Sigmoid colon (tissue), 7 donors: ENCODE measurements around the gene CAMTA1. TPM values are rescaled to one million over a fixed set of nuclear protein-coding genes. Genes with fewer than 3 reads are reported as not detected.

Experiments
- DNase-seq: peaks from one replicate; pipeline ENCODE4 v3.0.0-alpha.2; 2019
- H3K27ac ChIP-seq, 4 donors: fragments of 200-600 bp; sonication (generic); one replicate each; pipeline ENCODE4 v1.5.1; 2016 to 2019; ENCODE audit warnings: mild to moderate bottlenecking in 1 of 4
- H3K27me3 ChIP-seq, 3 donors: fragments of 200-600 bp; sonication (generic); one replicate each; pipeline ENCODE4 v1.5.1; 2019; ENCODE audit warnings: mild to moderate bottlenecking in 1 of 3
- H3K36me3 ChIP-seq, 4 donors: fragments of 200-600 bp; sonication (generic); one replicate each; pipeline ENCODE4 v1.5.1; 2016 to 2019
- H3K4me1 ChIP-seq, 4 donors: fragments of 200-600 bp; sonication (generic); one replicate each; pipeline ENCODE4 v1.5.1; 2017 to 2019
- H3K4me3 ChIP-seq, 4 donors: fragments of 200-600 bp; sonication (generic); one replicate each; pipeline ENCODE4 v1.5.1; 2017 to 2019; ENCODE audit warnings: mild to moderate bottlenecking in 2 of 4, moderate library complexity in 1 of 4
- H3K9me3 ChIP-seq, 4 donors: fragments of 200-600 bp in 3 of 4; sonication (generic) in 3 of 4; one replicate each; pipeline versions ENCODE4 v1.5.1 to v1.6.1; 2013 to 2019
- EP300 ChIP-seq, 4 donors: sonication (generic); formaldehyde crosslinking; IDR thresholded peaks; one replicate each; pipeline ENCODE4 v1.6.1; 2017; ENCODE audit warnings: antibody characterized with exemption in 4 of 4
- POLR2A ChIP-seq, 2 donors: fragments of 450-650 bp; IDR thresholded peaks; one replicate each; pipeline ENCODE4 v1.6.1; 2016; ENCODE audit warnings: antibody characterized with exemption in 2 of 2, mild to moderate bottlenecking in 2 of 2, moderate library complexity in 2 of 2
- POLR2AphosphoS5 ChIP-seq, 4 donors: sonication (generic); formaldehyde crosslinking; IDR thresholded peaks; one replicate each; pipeline ENCODE4 v1.6.1; 2017; ENCODE audit warnings: antibody characterized with exemption in 4 of 4
- WGBS, 2 donors: extraction: QIAGEN DNeasy Blood & Tissue Kit; methylation state at CpG; one replicate each; pipeline ENCODE4 v1.1.7; 2013; 5-methylcytosine and 5-hydroxymethylcytosine counted together
- intact Hi-C: fragments of 100-400 bp; cut with DNase I; formaldehyde crosslinking; loops from one replicate; pipeline ENCODE4 v1.15.1; 2023
- polyA plus RNA-seq, 3 donors: library from polyadenylated mRNA; stranded (reverse); fragments of 200-250 nt; gene quantifications; one replicate each; pipeline ENCODE4 v1.2.3, GENCODE V29; 2013
- total RNA-seq, 4 donors: library from RNA; depleted of rRNA; stranded (reverse); fragments of >200 nt; gene quantifications; one replicate each; pipeline ENCODE4 v1.1.0, GENCODE V29; 2016
- TF ChIP-seq, protein P1 (sequence below), 4 experiments: fragments of 450-650 bp in 3 of 4; fragments of 200-600 bp in 1 of 4; IDR thresholded peaks; one replicate each; pipeline ENCODE4 v1.5.1; 2016 to 2019; ENCODE audit warnings: antibody characterized with exemption in 4 of 4, mild to moderate bottlenecking in 3 of 4, moderate library complexity in 2 of 4
- donor health status: healthy with polysubstance abuse.
- donor health status: Bipolar disorder and iron deficiency.
- donor health status: healthy.

Gene CAMTA1
- total and polyA plus RNA-seq, 7 donors = 97.9 to 196 (median 177) TPM

DNA sequence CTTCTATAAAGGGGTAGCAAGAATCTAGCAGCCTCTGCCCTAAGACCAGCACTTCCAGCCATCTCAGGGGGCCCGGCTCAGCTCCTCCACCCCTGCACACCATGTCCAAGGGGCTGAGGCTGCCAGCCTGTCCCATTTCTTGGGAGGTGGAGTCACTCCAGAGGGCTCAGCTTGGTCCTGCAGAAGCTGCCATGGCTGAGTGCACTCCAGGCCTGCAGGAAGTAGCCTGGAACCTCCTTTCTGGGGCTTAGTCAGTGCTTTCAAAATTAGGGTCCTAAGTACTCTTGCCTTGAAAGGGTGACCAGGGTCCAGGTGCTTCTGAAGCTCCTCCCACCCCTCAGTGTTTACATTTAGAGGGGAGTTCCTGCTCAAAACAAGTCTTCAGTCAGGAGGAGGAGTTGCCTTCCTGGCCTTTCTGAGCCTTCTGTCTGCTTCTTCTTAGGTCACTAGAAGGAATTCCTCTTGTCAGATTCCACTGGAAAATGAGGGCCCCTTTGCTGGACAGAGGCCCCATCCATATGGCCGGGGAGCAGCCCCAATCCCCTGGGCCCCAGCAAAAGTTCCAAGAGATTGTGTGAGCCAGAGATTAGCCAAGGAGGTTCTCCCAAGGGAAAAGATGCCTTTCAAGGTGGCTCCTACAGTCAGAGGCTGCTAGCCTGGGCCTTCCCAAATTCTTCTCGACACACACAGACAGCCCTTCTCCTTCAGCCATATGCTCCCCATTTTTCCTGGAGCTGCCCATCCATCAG, 857.7 kb downstream of the CAMTA1 start:
- Histone ChIP-seq H3K27me3 (peaks cover 0 to 2% (median 0%) of the 10 kb centered on the region in 3 donors), H3K27ac (no peak overlapping the region), H3K4me1 (peaks cover 0 to 15% (median 7%) of the 10 kb centered on the region in 4 donors), H3K4me3 (no peak overlapping the region), H3K9me3 (no peaks in the 10 kb centered on the region), H3K36me3 (no peaks in the 10 kb centered on the region)
- intact Hi-C loops = no loop called here
- no peak for DNase-seq
- TF ChIP-seq POLR2A (IDR thresholded peaks at IDR 0.05) (no peak), EP300 (IDR thresholded peaks at IDR 0.05) (no peak), POLR2AphosphoS5 (IDR thresholded peaks at IDR 0.05) (no peak)
- TF ChIP-seq, protein P1, sequence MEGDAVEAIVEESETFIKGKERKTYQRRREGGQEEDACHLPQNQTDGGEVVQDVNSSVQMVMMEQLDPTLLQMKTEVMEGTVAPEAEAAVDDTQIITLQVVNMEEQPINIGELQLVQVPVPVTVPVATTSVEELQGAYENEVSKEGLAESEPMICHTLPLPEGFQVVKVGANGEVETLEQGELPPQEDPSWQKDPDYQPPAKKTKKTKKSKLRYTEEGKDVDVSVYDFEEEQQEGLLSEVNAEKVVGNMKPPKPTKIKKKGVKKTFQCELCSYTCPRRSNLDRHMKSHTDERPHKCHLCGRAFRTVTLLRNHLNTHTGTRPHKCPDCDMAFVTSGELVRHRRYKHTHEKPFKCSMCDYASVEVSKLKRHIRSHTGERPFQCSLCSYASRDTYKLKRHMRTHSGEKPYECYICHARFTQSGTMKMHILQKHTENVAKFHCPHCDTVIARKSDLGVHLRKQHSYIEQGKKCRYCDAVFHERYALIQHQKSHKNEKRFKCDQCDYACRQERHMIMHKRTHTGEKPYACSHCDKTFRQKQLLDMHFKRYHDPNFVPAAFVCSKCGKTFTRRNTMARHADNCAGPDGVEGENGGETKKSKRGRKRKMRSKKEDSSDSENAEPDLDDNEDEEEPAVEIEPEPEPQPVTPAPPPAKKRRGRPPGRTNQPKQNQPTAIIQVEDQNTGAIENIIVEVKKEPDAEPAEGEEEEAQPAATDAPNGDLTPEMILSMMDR (IDR thresholded peaks at IDR 0.05) = no peak
- 79 to 82% methylated on average over 3 of the region's 3 CpGs for WGBS, 2 donors

DNA sequence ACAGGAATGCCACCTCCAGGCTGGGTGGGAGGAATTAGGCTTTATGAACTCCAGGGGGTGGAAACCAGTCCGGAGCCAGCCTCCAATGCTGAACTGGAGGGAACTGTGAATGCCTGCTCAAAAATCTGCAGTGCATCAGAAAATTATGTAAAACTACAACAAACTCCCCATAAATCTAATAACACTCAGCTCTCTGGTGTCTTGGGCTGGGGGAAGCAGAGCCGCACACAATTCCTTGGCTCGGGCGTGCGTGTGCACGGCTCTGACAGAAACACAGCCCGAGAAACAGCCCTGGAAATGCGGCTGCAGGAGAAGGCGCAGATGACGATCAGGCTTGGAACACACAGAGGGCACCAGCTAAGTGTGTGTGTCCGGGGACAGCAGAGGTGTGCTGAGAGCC, 858.3 kb downstream of the CAMTA1 start:
- peaks cover 0 to 4% (median 0%) of the 10 kb centered on the region in 3 donors for H3K27me3 ChIP-seq
- H3K27ac ChIP-seq = no peak overlapping the region
- TF ChIP-seq, protein P1 (IDR thresholded peaks at IDR 0.05) = no peak
- no peak for TF ChIP-seq EP300 (IDR thresholded peaks at IDR 0.05)
- no peak for TF ChIP-seq POLR2AphosphoS5 (IDR thresholded peaks at IDR 0.05)
- TF ChIP-seq POLR2A (IDR thresholded peaks at IDR 0.05) = no peak
- H3K36me3 ChIP-seq = no peaks in the 10 kb centered on the region
- no peaks in the 10 kb centered on the region for H3K9me3 ChIP-seq
- WGBS, 2 donors = 84 to 94% methylated on average over 11 of the region's 11 CpGs
- no peak for DNase-seq
- no peak overlapping the region for H3K4me3 ChIP-seq
- H3K4me1 ChIP-seq = peaks cover 0 to 15% (median 7%) of the 10 kb centered on the region in 4 donors
- intact Hi-C loops = no loop called here

DNA sequence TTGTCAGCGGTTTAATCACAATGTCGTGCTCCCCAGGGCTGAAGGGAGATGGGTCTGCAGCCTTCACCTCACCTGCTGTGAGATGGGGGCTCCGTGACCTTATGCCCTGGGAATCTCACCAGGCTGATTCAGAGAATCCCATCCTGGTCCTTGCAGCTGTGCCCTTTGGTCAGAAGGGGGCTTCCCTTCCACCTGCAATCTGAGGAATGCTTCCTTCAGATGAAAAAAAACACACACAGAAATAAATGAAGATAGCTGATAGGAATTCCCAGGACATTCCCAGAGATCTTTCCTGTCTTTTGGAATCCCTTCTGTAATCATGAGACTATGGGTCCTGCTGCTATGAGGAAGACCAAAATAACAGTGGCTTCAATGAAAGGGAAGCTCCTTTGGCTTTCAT, 858.8 kb downstream of the CAMTA1 start:
- H3K4me3 ChIP-seq = no peak overlapping the region
- TF ChIP-seq, protein P1 (IDR thresholded peaks at IDR 0.05) = no peak
- TF ChIP-seq POLR2A (IDR thresholded peaks at IDR 0.05) (no peak), EP300 (IDR thresholded peaks at IDR 0.05) (no peak), POLR2AphosphoS5 (IDR thresholded peaks at IDR 0.05) (no peak)
- no peak for DNase-seq
- intact Hi-C loops = no loop called here
- H3K36me3 ChIP-seq = no peaks in the 10 kb centered on the region
- H3K4me1 ChIP-seq = peaks cover 0 to 15% (median 7%) of the 10 kb centered on the region in 4 donors
- H3K27me3 ChIP-seq = peaks cover 0 to 4% (median 0%) of the 10 kb centered on the region in 3 donors
- 89 to 94% methylated on average over 3 of the region's 3 CpGs for WGBS, 2 donors
- no peaks in the 10 kb centered on the region for H3K9me3 ChIP-seq
- no peak overlapping the region for H3K27ac ChIP-seq

DNA sequence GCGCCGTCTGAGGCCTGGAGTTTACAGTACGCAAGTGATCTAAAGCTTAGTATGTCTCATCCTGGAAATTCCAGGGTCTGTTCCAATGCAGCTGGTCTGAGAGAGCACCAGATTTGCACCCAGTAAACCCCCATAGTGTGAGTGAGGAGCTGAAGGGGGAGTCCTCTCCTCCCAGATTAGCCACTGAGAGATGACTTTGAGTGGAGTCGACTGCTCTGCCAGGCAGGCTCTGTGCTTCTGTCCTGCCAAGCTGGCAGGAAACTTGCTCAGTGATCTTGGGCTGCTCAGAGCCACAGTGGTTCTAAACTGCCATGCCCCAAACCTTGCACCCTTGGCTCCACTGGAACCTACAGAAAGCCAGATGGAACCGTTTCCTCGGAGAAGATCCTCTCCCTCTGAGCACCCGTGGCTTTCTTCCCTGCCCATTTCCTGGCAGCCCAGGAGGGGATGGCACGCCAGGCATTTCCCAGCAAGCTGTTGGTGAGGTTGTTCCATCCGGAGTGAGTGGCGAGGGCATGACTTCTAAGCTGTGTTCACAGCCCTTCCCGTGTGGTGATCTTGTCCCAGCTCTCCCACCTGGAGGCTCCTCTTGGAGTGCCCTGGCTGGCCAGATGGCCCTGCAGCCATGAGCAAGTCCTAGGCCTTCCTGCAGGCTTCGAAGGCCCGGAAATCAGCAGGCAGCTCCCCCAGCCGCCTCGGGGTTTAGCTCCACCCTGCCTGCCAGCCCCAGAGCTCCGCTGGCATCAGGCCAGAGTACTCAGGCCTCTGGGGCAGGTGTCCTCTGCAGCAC, 859.9 kb downstream of the CAMTA1 start:
- Histone ChIP-seq H3K4me3 (no peak overlapping the region), H3K9me3 (no peaks in the 10 kb centered on the region), H3K4me1 (peaks cover 0 to 15% (median 7%) of the 10 kb centered on the region in 4 donors), H3K36me3 (no peaks in the 10 kb centered on the region), H3K27me3 (peaks cover 0 to 4% (median 0%) of the 10 kb centered on the region in 3 donors), H3K27ac (peak overlapping the region in 1 of 4 donors; percentile 59)
- TF ChIP-seq POLR2A (IDR thresholded peaks at IDR 0.05) (no peak), POLR2AphosphoS5 (IDR thresholded peaks at IDR 0.05) (no peak), EP300 (IDR thresholded peaks at IDR 0.05) (no peak)
- TF ChIP-seq, protein P1 (IDR thresholded peaks at IDR 0.05) = no peak
- 49 to 60% methylated on average over 16 of the region's 16 CpGs for WGBS, 2 donors
- intact Hi-C loops = loop anchor here (5.0 kb wide), 3 partner anchors 423 to 923 kb away; no protein-coding TSS in a partner anchor
- no peak for DNase-seq
